Measurements from ENCODE around the gene FGD5. TPM values are rescaled to one million over a fixed set of nuclear protein-coding genes. Genes with fewer than 3 reads are reported as not detected.
A peak's percentile ranks its signal among the peaks of the same experiment; 100 is the strongest.

Gene FGD5
- polyA plus RNA-seq, 3 donors = 0.03 TPM; not detected in 2

DNA sequence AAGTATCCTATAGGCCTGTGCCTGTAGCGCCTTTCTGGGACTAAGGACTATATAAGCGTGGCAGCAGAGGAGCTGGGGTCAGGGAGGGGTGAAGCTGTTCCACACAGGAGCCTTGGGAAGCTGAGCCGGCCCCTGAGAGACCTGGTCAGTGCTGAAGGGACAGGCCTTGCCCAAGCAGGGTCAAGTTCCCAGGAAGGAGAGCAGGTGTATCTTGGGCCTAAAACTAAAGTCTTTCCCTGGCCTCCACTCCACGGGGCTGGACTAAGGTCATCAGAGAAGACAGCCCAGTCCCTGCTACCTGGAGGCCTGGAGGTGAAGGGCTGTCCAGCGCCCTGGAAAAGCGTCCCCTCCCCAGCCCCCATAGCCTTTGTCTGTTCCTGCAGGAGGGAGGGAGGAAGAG lies 104.7 kb downstream of the FGD5 start:
- Histone ChIP-seq H3K4me2 (replicated peaks; ENCODE audit: extremely low read depth, low read length, poor library complexity, severe bottlenecking) (no peak overlapping the region), H3K27me3 (ENCODE audit: control insufficient read depth in 2 of 2, insufficient read depth in 2 of 2, low read length in 2 of 2) (no peaks in the 10 kb centered on the region), H3K4me3 (replicated peaks in 1 of 3; ENCODE audit: low read depth in 2 of 3, low read length in 3 of 3) (no peak overlapping the region), H3K9ac (ENCODE audit: insufficient read depth, low read length, poor library complexity, severe bottlenecking) (no peak overlapping the region), H3K4me1 (ENCODE audit: control insufficient read depth in 1 of 2, insufficient read depth in 2 of 2, low read length in 2 of 2) (no peaks in the 10 kb centered on the region), H3K36me3 (replicated peaks in 1 of 2; ENCODE audit: control insufficient read depth in 1 of 2, insufficient read depth in 2 of 2, low read length in 2 of 2) (no peaks in the 10 kb centered on the region), H4K20me1 (ENCODE audit: insufficient read depth, low read length) (no peaks in the 10 kb centered on the region), H3K27ac (ENCODE audit: low read depth in 1 of 2, low read length in 2 of 2) (no peak overlapping the region), H3K9me3 (replicated peaks in 1 of 2; ENCODE audit: control insufficient read depth in 1 of 2, insufficient read depth in 1 of 2, low read length in 2 of 2) (no peaks in the 10 kb centered on the region), H2AFZ (ENCODE audit: insufficient read depth, low read depth, low read length, poor library complexity, severe bottlenecking) (no peak overlapping the region), H3K79me2 (ENCODE audit: insufficient read depth, low read length) (no peaks in the 10 kb centered on the region)
- Mint-ChIP-seq H3K4me1 (no peaks in the 10 kb centered on the region), H3K9me3 (no peaks in the 10 kb centered on the region), H3K4me3 (no peak overlapping the region), H3K36me3 (no peaks in the 10 kb centered on the region), H3K27ac (no peak overlapping the region), H3K27me3 (ENCODE audit: low read depth in 3 of 3) (peaks cover 0 to 3% (median 2%) of the 10 kb centered on the region in 3 donors)
- intact Hi-C loops (cut with micrococcal nuclease) = loop anchor here in 1 of 2 donors (10.0 kb wide), 1 partner anchor 129 kb away; no protein-coding TSS in a partner anchor
- DNase-seq = no peak
- WGBS (ENCODE audit: insufficient coverage) = 84% methylated on average over 4 of the region's 6 CpGs
- TF ChIP-seq, protein P1, sequence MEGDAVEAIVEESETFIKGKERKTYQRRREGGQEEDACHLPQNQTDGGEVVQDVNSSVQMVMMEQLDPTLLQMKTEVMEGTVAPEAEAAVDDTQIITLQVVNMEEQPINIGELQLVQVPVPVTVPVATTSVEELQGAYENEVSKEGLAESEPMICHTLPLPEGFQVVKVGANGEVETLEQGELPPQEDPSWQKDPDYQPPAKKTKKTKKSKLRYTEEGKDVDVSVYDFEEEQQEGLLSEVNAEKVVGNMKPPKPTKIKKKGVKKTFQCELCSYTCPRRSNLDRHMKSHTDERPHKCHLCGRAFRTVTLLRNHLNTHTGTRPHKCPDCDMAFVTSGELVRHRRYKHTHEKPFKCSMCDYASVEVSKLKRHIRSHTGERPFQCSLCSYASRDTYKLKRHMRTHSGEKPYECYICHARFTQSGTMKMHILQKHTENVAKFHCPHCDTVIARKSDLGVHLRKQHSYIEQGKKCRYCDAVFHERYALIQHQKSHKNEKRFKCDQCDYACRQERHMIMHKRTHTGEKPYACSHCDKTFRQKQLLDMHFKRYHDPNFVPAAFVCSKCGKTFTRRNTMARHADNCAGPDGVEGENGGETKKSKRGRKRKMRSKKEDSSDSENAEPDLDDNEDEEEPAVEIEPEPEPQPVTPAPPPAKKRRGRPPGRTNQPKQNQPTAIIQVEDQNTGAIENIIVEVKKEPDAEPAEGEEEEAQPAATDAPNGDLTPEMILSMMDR (IDR thresholded peaks at IDR 0.05) = no peak

DNA sequence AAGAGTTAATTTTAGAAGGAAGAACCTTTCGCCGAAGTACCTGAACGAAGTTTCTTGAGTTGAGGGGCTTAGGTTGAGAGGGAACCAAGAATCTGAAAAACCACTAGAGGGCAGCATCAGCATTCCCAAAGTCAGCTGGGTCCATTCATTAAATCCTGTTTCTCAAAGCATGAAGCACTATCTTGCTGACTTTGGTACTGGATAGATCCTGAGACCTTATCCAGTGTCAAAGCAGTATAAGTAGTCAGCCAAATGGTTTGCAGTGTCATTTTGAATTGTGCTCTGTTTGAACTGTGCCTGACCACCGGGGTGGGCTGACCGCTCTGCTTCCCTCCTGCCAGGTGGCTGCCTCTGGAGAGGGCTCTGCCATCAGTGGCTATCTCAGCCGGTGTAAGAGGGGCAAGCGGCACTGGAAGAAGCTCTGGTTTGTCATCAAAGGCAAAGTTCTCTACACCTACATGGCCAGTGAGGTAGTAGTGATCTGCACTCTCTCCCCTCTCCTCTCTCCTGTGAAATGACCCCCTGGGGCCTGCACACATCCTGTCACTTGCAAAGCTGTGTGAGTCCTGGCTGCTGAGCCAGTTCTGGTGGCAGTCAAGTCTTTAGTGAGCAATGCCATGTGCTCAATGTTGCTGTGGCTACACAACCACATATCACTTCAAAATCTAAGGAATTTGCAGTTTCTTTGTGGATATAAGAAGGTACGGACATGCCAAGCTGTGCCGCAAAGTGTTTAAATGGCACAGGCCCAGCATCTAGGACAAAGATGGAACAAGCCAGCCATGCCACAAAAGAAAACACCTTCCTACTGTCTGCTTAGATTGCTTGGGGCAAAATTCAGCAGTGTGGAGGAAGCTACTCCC lies 107.2 kb downstream of the FGD5 start:
- Mint-ChIP-seq H3K9me3 (no peaks in the 10 kb centered on the region), H3K4me1 (no peaks in the 10 kb centered on the region), H3K27me3 (ENCODE audit: low read depth in 3 of 3) (peaks cover 0 to 4% (median 2%) of the 10 kb centered on the region in 3 donors), H3K27ac (no peak overlapping the region), H3K36me3 (no peaks in the 10 kb centered on the region), H3K4me3 (no peak overlapping the region)
- Histone ChIP-seq H3K27me3 (ENCODE audit: control insufficient read depth in 2 of 2, insufficient read depth in 2 of 2, low read length in 2 of 2) (no peaks in the 10 kb centered on the region), H2AFZ (ENCODE audit: insufficient read depth, low read depth, low read length, poor library complexity, severe bottlenecking) (no peak overlapping the region), H3K4me1 (ENCODE audit: control insufficient read depth in 1 of 2, insufficient read depth in 2 of 2, low read length in 2 of 2) (no peaks in the 10 kb centered on the region), H3K9me3 (replicated peaks in 1 of 2; ENCODE audit: control insufficient read depth in 1 of 2, insufficient read depth in 1 of 2, low read length in 2 of 2) (no peaks in the 10 kb centered on the region), H3K79me2 (ENCODE audit: insufficient read depth, low read length) (no peaks in the 10 kb centered on the region), H3K4me2 (replicated peaks; ENCODE audit: extremely low read depth, low read length, poor library complexity, severe bottlenecking) (no peak overlapping the region), H3K4me3 (replicated peaks in 1 of 3; ENCODE audit: low read depth in 2 of 3, low read length in 3 of 3) (no peak overlapping the region), H3K27ac (ENCODE audit: low read depth in 1 of 2, low read length in 2 of 2) (no peak overlapping the region), H4K20me1 (ENCODE audit: insufficient read depth, low read length) (no peaks in the 10 kb centered on the region), H3K9ac (ENCODE audit: insufficient read depth, low read length, poor library complexity, severe bottlenecking) (no peak overlapping the region), H3K36me3 (replicated peaks in 1 of 2; ENCODE audit: control insufficient read depth in 1 of 2, insufficient read depth in 2 of 2, low read length in 2 of 2) (no peaks in the 10 kb centered on the region)
- TF ChIP-seq, protein P1 (IDR thresholded peaks at IDR 0.05) = peak; percentile 83
- 92% methylated on average over 4 of the region's 9 CpGs for WGBS (ENCODE audit: insufficient coverage)
- intact Hi-C loops (cut with micrococcal nuclease) = loop anchor here in 1 of 2 donors (10.0 kb wide), 1 partner anchor 131 kb away; no protein-coding TSS in a partner anchor
- peak; percentile 14 to 47 (median 39) for DNase-seq
